ENCODE results near the gene HDLBP.

HDLBP gene

GRCh38 chr2:241307055-241307454 lies 8.4 kb downstream of the HDLBP start:
- H3K4me1 ChIP-seq (ENCODE audit: insufficient read depth, poor library complexity, severe bottlenecking): peaks cover 22% of the 10 kb centered on the region
- H3K27me3 ChIP-seq (ENCODE audit: insufficient read depth, poor library complexity, severe bottlenecking): no peaks in the 10 kb centered on the region
- ATAC-seq (ENCODE audit: low read depth) (no peak), DNase-seq (ENCODE audit: low spot score) (no peak)
- H3K27ac ChIP-seq (ENCODE audit: poor library complexity, severe bottlenecking): no peak overlapping the region
- H3K36me3 ChIP-seq (ENCODE audit: low read depth): peaks cover 27% of the 10 kb centered on the region
- no peak for TF ChIP-seq CTCF (IDR thresholded peaks at IDR 0.05; ENCODE audit: poor library complexity, severe bottlenecking)
- no peak overlapping the region for H3K4me3 ChIP-seq (ENCODE audit: severe bottlenecking)
- H3K9me3 ChIP-seq (ENCODE audit: severe bottlenecking): no peaks in the 10 kb centered on the region

GRCh38 chr2:241304039-241304670 lies 11.3 kb downstream of the HDLBP start:
- Histone ChIP-seq H3K4me1 (ENCODE audit: insufficient read depth, poor library complexity, severe bottlenecking) (no peaks in the 10 kb centered on the region), H3K36me3 (ENCODE audit: low read depth) (peaks cover 20% of the 10 kb centered on the region), H3K27me3 (ENCODE audit: insufficient read depth, poor library complexity, severe bottlenecking) (no peaks in the 10 kb centered on the region), H3K4me3 (ENCODE audit: severe bottlenecking) (no peak overlapping the region), H3K27ac (ENCODE audit: poor library complexity, severe bottlenecking) (no peak overlapping the region), H3K9me3 (ENCODE audit: severe bottlenecking) (no peaks in the 10 kb centered on the region)
- TF ChIP-seq CTCF (IDR thresholded peaks at IDR 0.05; ENCODE audit: poor library complexity, severe bottlenecking): no peak
- DNase-seq (ENCODE audit: low spot score) (no peak), ATAC-seq (ENCODE audit: low read depth) (no peak)

GRCh38 chr2:241302759-241303651 lies 12.5 kb downstream of the HDLBP start:
- H3K9me3 ChIP-seq (ENCODE audit: severe bottlenecking): no peaks in the 10 kb centered on the region
- H3K4me1 ChIP-seq (ENCODE audit: insufficient read depth, poor library complexity, severe bottlenecking): no peaks in the 10 kb centered on the region
- no peaks in the 10 kb centered on the region for H3K27me3 ChIP-seq (ENCODE audit: insufficient read depth, poor library complexity, severe bottlenecking)
- H3K27ac ChIP-seq (ENCODE audit: poor library complexity, severe bottlenecking): no peak overlapping the region
- DNase-seq (ENCODE audit: low spot score): no peak
- no peak for TF ChIP-seq CTCF (IDR thresholded peaks at IDR 0.05; ENCODE audit: poor library complexity, severe bottlenecking)
- peaks cover 18% of the 10 kb centered on the region for H3K36me3 ChIP-seq (ENCODE audit: low read depth)
- ATAC-seq (ENCODE audit: low read depth): no peak
- H3K4me3 ChIP-seq (ENCODE audit: severe bottlenecking): no peak overlapping the region

GRCh38 chr2:241302083-241302482 lies 13.4 kb downstream of the HDLBP start:
- no peak overlapping the region for H3K4me3 ChIP-seq (ENCODE audit: severe bottlenecking)
- no peak for ATAC-seq (ENCODE audit: low read depth)
- no peak for DNase-seq (ENCODE audit: low spot score)
- H3K9me3 ChIP-seq (ENCODE audit: severe bottlenecking): no peaks in the 10 kb centered on the region
- no peaks in the 10 kb centered on the region for H3K27me3 ChIP-seq (ENCODE audit: insufficient read depth, poor library complexity, severe bottlenecking)
- peaks cover 15% of the 10 kb centered on the region for H3K36me3 ChIP-seq (ENCODE audit: low read depth)
- H3K4me1 ChIP-seq (ENCODE audit: insufficient read depth, poor library complexity, severe bottlenecking): no peaks in the 10 kb centered on the region
- H3K27ac ChIP-seq (ENCODE audit: poor library complexity, severe bottlenecking): no peak overlapping the region
- no peak for TF ChIP-seq CTCF (IDR thresholded peaks at IDR 0.05; ENCODE audit: poor library complexity, severe bottlenecking)

GRCh38 chr2:241300000-241300399 lies 15.5 kb downstream of the HDLBP start:
- ATAC-seq (ENCODE audit: low read depth) (no peak), DNase-seq (ENCODE audit: low spot score) (no peak)
- no peak overlapping the region for H3K27ac ChIP-seq (ENCODE audit: poor library complexity, severe bottlenecking)
- no peaks in the 10 kb centered on the region for H3K27me3 ChIP-seq (ENCODE audit: insufficient read depth, poor library complexity, severe bottlenecking)
- no peak for TF ChIP-seq CTCF (IDR thresholded peaks at IDR 0.05; ENCODE audit: poor library complexity, severe bottlenecking)
- H3K36me3 ChIP-seq (ENCODE audit: low read depth): peaks cover 12% of the 10 kb centered on the region
- H3K4me3 ChIP-seq (ENCODE audit: severe bottlenecking): no peak overlapping the region
- no peaks in the 10 kb centered on the region for H3K9me3 ChIP-seq (ENCODE audit: severe bottlenecking)
- H3K4me1 ChIP-seq (ENCODE audit: insufficient read depth, poor library complexity, severe bottlenecking): no peaks in the 10 kb centered on the region

Data from RWPE2 (cell line).